Measurements from ENCODE around the gene RPS6KA2.

The RPS6KA2 gene

DNA sequence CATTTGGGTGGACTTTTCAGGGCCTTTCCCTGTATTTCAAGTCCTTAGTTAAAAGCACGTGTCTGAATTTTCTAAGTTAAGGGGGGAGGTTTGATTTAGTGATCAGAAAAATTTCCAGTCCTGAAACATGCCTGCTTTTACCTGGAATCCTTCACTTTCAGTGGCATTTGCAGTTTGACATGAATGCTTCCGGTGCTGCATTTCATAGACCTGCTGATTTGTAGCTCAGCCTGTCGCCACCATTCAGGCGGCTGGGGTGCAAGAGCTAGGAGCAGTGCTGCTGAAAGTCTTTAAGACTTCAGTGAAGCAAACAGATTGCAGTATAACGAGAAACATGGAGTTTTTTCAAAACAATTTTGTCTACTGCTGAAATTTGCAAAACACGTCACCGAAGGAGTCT lies 14.0 kb downstream of the RPS6KA2 start:
- no peak for DNase-seq

DNA sequence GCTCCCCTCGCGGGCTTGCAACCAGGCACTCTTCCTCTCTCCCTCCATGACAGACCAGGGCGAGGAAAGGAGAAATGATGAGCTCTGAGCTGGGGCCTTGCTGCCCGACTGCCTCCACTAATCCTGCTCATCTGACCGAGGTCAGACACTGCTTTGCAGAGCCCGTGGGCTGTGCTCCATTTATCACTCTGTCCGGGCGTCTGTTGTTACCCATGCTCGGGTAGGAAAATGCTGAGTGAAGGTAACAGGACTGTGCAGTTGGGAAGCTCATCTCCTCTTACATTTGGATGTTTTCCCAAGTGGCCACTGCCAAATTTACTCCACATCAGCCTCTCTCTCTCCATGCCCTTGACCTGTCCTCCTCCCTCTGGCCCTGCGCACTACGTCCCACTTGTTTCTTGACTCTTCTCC lies 14.6 kb downstream of the RPS6KA2 start:
- DNase-seq, result no peak

DNA sequence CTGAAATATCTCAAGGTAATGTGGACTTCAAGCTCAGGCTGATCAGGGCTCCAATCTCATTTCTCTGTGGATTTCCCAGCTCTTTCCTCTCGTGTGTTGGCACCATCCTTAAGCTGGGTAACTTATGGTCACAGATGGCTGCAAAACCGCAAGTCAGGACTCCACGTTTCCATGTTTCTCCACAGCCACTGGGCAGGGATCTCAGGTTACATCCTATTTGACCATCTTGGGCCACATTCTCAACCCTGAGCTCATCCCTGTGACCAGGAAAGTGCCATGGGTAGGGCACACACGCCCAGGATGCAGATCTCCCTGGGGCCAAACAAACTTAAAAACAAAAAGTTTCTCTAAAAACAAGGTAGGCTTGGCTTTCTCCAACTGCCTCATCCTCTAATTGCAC lies 15.4 kb downstream of the RPS6KA2 start:
- no peak for DNase-seq

DNA sequence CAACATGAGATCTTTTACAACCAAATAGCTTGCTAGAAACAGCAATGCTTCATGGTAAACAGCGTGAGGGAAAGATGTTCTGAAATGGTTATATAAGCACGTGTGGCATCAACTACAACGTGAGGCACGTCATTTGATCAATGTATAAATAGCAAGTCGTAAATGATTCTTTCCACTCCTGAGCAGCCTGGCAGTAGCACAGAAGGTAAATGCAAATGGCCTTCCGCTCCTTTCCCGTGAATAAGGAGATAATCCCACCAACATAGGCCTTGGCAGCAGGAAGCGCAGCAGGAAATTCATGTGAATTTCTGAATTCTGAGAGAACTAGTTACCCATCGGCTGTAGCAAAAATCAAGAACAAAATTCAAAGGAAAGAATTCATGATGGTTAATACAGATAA lies 17.0 kb downstream of the RPS6KA2 start:
- DNase-seq, result no peak

DNA sequence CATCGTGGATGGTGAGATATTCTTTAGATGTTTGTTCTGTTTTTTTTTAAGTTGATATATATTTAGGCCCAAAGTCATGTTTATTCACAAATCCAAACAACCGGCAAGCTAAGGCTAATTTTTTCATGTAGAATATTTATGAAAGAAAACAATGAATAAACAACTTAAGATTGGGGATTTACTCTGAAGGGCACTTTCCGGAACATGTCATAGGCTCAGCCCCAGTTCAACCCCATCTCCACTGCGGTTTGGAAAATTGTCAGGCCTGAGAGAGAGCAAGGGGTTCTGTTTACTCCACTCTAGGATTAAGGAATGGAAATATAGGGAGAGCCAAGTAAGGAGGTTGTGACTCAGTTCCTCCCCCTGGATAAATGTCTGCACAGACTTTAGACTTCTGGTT lies 18.3 kb downstream of the RPS6KA2 start:
- no peak for DNase-seq

DNA sequence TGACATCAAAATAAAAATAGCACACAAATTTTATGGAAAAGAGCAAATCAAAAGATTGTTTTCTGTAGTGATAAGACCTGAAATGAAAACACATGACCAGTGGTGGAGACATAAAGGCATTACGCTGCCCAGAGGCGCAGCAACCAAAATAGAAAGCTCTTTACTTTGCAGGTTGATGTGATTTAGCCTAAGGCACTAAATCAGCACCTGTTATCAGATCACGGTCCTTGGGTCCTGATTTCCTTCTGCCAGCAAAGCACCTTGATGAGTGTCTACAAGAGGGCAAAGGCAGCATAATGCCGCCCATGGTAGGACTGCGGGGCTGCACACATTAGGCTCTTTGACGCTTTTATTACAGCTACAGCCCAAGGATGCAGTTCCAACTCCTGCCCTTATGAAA lies 21.3 kb downstream of the RPS6KA2 start:
- no peak for DNase-seq

DNA sequence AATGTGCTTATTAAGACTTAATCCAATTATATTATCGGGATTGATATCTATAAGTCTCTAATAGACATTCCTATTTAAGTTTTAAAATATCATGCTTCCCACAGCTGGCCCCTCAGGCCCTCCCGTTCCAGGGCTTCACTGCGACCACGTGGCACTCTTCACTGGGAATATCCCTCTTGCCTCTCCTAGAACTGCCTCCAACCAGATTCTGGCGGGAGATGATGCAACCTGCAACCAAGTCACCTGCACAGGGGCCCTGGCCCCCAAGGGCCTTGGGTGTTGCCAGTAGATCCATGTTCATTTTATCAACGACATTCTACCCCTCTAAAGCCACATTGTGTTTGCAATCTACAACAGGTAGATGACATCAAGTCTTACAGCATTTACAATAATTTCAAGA lies 22.1 kb downstream of the RPS6KA2 start:
- DNase-seq, result no peak

DNA sequence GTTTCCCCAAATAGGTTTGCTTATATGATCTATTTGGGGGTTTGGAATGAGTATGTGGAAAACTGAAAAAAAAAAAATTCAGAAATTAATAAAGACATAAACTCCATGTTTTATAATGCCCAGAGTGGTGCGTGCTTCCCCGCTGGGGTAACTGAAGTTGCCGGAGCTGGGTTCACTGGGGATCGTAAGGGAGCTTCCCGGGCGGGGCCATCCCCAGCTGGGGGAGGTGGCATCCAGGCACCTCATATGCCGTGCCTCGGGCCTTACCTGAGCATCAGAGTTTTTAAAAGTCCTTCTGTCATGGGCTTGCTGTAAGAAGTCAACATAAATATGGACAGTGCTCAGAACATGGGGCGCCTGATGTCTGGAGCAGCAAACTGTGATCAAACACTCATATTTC lies 22.7 kb downstream of the RPS6KA2 start:
- no peak for DNase-seq

DNA sequence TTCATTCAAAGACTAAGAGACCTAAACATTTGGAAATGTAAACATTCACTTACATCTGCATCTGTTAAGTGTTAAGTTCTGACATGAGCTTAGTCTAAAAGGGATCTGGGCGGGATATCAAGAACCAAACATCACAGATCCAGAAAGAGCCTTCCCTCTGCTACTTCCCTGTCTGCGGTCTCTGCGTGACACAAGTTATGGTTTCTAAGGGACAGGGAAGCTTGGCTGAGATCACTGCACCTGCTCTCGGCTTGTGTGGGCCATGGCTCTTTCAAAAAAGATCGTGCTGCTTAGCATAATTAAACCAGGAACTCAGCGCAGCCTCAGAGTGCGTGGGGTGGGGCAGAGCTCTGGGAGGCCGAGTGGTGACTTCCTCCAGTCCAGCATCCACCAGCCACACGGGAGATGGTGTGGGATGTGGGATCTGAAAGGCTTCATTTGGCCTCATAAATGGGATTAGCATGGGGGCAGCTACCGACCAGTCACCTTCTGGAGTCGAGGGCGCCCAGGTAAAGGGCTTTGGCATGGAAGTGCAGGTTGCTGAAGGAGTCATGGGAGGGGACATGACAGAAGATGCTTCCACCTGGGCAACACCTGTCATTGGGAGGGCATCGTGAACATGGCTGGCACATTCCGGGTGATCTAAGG lies 23.9 kb downstream of the RPS6KA2 start:
- DNase-seq, result no peak

DNA sequence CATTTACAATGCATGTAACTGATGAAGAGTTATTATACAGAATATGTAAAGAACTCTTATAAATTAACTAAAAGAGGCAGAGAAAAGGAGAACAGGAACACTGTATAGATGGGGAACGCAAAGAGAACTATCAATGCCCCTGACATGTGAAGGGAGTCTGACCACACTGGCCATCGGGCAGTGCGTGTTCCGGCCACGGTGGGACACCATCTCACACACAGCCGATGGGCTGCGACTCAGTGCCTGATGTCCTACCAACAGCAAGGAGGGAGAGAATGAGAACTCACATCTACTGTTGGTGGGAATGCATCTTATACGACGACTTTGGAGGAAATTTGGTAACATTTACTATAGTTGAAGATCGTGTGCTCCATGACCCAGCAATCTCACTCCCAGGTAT lies 25.1 kb downstream of the RPS6KA2 start:
- DNase-seq, result no peak

DNA sequence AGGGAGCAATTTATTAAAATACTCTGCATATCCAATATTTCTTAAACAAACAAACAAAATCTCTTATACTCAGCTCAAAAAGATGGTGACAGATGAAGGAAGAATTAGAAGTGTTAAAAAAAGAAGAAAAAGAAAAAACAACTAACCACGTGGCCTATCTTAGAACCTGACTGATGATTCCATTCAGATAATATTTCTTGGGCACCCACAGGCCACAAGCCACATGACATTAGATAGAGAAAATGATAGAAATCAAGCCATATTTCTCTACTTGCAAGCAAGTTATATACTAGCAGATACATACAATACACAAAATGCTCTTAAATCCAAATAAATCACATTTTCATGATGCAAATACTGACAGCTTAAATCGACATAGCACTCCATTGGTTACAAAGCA lies 26.1 kb downstream of the RPS6KA2 start:
- no peak for DNase-seq

DNA sequence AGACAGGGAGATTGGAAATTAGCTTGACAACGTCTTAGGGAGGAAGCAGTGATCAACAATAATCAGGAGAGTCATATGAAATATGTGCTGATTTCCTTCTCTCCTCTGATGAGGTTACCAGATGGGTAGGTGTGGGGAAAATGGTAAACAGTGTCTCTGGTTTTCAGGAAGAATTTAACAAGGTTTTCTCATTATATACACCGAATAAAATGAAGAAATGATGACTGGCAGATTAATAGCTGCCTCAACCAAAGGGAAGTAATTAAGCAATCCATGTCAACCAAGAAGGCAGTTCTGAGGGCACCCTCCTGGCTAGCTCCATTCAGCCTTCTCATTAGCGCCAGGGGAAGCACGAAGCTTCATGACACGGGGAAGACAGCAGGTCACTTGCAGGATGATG lies 27.8 kb downstream of the RPS6KA2 start:
- no peak for DNase-seq

DNA sequence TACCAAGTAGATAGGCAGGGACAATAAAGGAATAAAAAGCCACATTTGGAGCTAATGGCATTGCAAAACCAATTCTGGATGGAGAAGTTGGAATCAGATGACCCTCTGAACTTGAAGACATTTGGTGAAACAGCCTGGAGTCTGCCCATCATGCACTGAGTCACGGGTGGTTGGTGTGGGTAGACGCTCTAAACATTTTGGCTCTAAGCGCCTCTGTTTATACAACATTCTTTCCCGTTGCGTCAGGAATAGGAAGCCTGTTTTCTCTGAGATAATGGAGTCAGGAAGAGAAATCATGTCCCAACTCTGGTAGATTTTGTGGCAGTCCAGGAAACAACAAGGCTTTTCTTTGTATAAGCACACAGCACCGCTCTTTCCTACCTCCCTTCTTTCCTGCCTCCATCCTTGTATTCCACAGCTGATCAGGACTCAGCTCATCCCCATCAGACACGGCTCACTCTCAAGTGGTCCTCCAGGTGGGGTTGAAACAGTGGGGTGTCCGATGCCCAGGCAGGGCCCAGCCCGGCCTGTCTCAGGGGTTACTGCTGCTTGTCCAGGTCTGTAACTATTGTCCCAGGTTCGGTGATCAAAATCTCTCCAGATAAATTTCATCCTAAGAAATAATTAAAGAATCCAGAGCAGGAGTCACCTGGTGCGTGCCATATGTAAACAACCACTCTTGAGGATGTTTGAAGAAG lies 28.5 kb downstream of the RPS6KA2 start:
- peak; percentile 93 for DNase-seq

DNA sequence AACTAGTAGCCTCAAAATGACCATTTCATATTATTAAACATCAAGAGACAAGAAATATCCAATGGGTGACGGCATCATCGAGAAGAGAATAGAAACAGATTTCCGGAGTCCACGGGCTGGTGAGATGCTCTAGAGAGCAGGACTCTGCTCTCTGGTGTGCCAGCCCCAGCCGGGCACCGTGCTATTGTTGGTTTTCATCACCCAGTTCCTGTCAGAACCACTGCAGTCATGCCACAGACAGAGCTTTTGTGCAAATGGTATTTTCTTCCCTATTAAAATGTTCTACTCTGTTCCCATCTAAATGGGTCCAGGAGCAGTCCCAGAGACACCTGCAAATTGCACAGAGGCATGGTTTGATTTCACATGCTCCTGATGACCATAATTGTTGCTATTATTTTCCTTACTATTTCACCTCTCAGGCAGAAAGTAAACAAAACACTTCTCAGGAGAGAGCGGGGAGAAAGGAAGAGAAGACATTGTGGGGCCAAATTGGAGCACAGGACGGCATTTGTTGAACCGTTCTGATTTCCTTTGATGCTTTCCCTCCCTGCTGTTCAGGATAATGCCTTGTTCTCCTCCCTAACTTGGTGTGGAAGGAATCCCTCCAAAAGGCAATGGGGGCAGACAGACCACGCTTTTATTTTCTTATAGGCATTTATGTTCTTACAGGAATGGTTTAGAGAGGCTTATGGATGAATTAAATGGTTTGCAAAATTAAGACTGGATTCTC lies 29.2 kb downstream of the RPS6KA2 start:
- DNase-seq, result no peak

DNA sequence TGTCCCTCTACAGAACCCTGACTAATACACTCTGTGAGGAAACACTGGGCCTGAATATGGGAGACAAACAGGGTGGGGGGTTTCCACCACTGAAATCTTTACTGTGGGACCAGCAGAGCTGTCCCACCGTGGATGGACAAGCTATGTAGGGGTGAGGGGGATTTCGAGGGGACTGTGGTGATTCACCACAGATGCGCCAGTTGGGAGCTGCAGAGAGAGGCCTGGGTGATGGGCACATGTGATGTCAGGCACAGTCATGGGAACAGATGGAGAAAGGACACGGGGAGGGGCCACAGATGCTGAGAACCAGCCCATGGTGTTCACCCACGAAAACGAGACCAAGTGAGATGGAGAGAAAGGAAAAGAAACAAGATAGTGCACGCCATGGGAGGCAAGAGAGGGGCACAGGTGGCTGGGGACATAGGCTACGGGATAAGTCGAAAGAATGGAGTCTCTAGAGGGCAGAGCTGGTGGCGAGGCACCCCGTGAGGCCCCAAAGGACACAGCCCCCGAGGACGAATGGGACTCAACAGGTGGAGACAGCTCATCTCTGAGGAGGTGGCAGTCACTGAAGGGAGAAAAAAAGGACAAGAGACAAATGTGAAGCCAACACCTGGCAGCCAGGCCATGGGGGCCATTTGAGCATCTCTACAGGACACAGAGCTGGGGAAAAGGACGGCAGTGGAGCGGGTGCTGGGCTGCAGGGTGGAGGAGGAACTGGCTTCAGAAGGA lies 30.1 kb downstream of the RPS6KA2 start:
- DNase-seq, result no peak

DNA sequence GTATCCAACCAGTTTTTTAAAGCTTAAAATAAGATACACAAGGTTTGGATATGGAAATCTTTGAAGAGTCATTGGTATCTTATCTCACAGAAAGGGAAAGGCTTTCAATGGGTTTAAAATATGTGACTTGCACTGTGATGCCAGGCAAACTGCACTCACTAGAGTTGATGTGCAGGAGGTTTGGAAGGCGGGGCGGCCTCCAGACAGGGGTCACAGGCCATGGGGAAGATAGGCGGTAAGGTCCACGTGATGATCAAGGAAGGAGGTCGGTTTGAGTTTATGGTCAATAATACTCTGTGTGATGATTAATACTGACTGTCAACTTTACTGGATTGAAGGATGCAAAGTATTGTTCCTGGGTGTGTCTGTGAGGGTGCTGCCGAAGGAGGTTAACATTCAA lies 31.1 kb downstream of the RPS6KA2 start:
- DNase-seq, result no peak

DNA sequence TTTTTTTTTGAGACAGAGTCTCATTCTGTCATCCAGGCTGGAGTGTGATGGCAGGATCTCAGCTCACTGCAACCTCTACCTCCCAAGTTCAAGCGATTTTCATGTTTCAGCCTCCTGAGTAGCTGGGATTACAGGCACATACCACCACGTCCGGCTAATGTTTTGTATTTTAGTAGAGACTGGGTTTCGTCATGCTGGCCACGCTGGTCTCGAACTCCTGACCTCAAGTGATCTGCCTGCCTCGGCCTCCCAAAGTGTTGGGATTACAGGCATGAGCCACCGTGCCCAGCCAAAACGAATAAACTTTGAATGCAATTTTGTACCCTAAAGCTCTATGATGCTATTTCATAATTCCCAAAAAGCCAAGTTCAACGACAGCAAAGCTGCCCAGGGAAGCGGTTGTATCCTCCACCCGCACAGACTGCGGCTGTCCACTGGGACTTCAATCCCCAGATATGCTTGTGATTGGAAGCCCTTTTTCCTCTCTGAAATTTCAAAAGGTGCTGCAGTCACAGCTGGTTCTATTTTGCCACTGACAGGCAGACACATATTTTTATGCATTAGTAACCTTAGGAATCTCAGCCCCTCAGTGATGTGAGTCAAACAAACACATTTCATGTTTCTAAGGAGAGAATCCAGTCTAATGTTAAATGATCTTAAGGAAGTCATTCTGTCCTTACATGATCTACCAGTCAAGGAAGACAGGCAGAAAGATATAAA lies 31.8 kb downstream of the RPS6KA2 start:
- DNase-seq, result peak; percentile 39

DNA sequence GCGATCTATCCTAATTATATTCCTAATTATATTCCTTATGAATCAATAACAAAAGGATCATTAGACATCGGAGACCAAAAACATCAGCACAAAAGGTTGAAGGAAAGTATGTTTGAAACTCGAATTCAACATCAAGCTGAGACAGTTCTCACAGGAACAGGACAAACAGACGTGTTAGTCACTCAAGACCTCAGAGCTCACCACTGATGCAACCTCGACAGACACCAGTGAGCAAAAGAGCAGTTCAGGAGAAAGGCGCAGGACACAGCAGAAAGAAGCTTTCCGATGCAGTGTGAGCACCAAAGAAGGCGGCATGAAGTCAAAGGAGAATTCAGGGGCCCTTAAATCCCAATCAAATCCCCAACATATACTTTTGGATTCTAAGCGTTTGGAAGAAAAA lies 34.2 kb downstream of the RPS6KA2 start:
- DNase-seq, result no peak

DNA sequence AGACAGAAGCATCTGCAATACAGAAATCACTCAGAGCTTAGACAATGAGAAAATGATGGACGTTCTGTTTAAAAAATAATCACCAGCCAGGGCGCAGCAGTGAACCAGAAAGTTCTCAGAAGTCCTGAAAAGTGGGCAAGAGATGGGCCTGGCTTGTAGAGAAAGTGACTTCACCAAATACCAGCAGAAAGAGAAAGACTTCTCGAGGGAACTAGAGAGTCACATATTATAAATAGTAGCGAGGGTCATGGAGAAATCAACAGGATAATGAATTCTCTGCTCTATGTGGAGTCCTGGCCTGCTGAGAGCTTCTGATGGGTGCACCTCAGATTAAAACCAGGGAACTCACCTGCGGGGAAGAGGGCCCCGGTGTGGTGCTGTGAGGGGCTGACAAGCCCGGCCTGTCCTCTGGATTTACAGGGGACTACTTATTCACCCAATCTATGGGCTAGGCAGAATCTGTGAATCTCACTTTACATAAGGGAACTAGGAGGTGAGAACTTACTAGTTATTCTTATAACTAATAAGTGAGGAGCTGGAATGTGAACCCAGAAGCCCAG lies 35.0 kb downstream of the RPS6KA2 start:
- no peak for DNase-seq

DNA sequence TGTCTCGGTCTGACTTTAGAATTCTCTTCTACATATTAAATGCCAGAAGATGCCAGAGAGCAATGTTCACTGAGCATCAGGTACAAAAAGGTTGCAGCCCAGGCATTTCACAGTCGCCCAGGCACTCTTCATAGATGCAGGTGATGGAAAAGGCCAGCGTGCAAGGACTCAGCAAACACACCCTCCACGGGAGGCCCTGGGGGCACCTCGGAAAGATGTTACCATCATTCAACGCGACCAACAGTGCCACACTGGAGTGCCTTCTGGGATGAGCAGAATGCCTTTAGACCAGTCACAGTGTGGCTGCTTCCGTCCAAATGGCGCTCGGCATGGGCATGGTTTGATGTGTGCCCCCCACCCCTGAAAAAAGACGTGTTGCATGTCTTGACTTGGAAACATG lies 36.0 kb downstream of the RPS6KA2 start:
- DNase-seq, result no peak

DNA sequence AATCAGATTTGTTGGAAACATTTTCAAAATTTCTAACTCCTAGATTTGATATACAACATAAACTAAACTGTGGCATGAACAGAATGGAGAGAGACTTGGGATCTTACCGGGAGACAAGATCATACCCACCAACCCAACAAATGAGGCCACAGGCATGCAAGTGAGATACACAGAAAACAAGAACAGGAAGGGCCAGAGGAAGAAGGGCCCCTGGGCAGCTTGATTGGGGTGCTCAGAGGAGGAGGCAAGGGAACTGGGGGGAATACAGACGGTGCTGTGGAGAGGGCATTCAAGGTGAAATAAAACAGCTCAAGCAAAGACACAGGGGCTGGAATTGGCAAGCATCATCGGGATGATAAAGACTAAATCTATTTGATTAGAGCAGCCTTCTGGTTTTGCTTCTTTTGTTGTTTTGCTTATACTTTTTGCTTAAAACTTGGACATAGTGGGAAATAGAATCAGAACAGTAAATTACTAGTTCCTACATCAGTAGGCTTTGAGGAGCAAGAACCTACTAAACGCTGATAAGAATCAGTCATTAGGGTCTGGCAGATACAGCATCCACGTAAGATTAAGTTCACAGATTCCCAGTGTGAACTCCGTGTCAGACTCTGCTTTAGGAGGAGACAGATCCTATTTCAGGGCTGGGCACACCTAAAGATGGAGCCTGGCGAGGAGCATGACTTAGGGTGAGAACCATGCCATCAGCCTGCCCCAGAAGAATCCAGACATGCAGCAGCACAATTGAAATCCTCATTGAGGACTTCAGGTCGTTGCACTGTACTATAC lies 37.1 kb downstream of the RPS6KA2 start:
- DNase-seq, result no peak

DNA sequence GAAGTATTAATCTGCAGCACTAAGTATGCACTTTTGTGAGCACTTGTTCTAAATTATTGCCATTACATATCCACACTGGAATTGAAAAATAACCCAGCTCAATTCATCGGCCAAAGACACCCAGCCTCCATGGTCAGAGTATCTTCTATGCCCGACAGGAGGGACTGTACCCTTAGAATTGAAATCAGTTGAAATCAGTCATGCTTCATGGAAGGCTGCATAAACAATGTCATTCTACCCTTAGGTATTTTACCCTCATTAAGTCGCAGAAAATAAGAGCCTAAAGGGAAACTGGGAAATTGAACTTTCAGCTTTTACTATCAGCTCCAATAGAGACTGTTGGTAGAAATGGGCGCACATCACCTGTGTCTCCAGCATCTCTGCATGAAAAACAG lies 37.7 kb downstream of the RPS6KA2 start:
- DNase-seq, result no peak
